GM19099 (cell line): ENCODE data around the gene RTEL1.

Experiments used
- POLR2A ChIP-seq: IDR thresholded peaks from 3 replicates; pipeline ENCODE4 v1.6.1; 2011; ENCODE audit warnings: low read depth; ENCODE audit not compliant: insufficient read length; ENCODE audit errors: extremely low read depth

The RTEL1 gene

DNA sequence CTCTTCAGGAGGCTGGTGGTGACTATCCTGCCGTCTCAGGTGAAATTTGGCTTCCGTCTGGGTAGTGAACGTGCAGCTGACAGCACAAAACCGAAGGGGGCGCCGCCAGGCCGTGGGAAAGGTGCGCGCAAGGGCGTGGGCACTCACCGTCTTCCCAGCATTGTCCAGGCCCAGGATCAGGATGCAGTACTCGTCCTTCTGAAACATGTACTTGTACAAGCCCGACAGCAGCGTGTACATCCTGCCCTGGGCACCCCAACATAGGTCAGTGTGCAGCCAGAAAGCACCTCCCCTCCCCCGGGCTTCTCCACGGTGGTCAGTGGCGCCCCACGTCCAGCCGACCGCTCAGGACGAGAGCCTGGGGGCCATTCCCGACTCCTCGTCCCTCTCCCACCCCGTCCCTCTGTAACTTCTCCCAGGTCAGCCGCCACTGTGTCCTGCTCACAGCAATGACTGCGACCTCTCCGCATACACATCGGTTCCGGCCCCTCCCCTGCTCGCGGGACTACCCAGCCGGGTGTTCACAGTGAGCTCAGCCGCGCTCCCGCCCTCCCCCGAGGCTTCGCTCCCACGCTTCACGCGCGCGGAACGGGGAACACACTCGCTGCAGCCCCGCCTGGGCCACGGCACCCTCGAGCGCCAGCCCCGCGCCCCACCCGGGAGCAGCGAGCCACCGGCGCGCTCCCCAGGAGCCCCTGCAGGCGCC lies 48.9 kb downstream of the RTEL1 start:
- TF ChIP-seq POLR2A, result no peak

DNA sequence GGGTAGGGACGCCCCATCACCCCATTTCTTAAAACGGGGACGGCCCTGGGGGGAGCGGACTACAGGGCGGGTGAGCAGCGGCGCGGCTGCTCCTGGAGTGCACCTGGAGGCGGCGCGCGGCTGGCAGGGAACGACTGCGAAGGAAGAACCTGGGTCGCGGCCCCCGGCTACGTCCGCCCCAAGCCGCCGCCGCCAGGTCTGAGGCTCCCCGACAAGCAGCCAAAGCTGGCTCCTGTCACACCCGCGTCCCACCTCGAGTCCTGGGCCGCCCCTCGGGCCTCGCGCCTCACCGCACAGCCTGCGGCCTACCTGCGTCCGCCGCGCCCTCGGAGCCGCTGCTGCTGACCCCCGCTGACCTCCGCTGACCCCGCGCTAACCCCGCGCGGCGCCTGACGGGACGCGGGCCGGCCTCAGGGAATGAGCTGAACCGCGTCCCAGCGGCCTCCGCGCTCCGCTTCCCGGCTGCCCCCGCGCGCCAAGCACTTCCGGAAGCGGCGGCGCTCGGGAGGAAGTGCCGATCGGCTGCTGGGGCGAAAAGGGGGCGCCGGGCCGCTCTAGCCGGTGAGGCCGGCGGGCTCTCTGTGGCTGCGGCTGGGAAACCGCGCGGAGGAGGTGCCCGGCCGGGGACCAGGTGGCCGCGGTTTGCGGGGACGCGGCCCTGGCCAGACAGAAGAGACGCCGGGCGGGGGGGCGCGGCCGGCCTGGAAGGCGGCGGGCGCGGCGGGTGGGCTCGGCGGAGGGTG lies 49.6 kb downstream of the RTEL1 start, which contains the start of the genes ARFRP1 and ZGPAT:
TSS of gene ARFRP1 (minus strand) at position 419 of the 743 bp plus-strand sequence. CDS start 885 bp downstream, outside the sequence.
TSS of gene ZGPAT (plus strand) at position 482 of the 743 bp plus-strand sequence. CDS start 542 bp downstream, outside the sequence.
- peak; percentile 70 for TF ChIP-seq POLR2A

DNA sequence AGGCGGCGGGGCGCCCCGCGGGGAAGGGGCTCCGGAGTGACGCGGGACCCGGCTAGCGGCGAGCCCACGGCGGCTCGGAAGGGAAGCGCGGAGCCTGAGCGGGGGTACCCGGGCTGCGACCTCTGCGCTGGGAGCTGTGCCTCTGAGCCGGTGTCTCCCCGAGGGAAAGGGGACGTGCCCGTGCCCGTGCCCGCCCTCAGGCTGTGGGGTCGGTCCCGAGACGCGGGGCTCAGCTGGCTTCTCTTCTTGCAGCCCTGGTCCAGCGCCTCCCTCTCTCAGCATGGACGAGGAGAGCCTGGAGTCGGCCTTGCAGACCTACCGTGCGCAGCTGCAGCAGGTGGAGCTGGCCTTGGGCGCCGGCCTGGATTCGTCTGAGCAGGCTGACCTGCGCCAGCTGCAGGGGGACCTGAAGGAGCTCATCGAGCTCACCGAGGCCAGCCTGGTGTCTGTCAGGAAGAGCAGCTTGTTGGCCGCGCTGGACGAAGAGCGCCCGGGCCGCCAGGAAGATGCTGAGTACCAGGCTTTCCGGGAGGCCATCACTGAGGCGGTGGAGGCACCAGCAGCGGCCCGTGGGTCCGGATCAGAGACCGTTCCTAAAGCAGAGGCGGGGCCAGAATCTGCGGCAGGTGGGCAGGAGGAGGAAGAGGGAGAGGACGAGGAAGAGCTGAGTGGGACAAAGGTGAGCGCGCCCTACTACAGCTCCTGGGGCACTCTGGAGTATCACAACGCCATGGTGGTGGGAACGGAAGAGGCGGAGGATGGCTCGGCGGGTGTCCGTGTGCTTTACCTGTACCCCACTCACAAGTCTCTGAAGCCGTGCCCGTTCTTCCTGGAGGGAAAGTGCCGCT lies 50.4 kb downstream of the RTEL1 start:
- TF ChIP-seq POLR2A, result no peak

DNA sequence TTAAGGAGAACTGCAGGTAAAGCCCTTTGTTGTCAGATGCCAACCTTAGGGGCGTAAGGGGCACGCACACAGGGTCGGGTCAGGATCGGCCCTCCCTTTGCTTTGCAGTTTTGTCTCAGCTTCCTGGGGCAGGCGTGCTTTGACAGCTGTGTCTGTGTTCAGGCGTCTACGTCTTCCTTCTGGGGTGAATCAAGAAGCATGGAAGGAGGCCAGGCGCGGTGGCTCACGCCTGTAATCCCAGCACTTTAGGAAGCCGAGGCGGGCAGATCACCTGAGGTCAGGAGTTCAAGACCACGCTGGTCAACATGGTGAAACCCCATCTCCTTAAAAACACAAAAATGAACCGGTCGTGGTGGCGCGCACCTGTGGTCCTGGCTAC lies 51.0 kb downstream of the RTEL1 start:
- no peak for TF ChIP-seq POLR2A

DNA sequence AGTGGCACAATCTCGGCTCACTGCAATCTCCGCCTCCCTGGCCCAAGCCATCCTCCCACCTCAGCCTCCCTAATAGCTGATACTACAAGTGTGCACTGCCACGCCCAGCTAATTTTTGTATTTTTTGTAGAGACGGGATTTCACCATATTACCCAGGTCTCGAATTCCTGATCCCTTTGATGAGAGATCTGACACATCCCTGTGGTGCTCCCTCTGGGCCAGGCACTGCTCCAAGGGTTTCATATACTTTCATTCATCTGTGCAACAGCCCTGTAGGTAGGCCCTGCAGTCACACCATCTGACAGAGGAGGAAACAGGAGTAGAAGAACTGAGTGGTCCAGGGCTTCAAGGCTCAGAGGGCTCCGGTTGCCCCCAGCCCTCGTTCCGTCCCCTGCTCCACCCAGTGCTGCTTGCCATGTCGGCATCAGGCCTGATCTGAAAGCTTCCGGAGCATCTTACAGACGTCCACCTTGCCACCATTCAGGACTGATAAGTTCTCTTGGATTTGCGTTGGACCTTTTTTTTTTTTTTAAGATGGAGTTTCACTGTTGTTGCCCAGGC lies 53.1 kb downstream of the RTEL1 start:
- no peak for TF ChIP-seq POLR2A

DNA sequence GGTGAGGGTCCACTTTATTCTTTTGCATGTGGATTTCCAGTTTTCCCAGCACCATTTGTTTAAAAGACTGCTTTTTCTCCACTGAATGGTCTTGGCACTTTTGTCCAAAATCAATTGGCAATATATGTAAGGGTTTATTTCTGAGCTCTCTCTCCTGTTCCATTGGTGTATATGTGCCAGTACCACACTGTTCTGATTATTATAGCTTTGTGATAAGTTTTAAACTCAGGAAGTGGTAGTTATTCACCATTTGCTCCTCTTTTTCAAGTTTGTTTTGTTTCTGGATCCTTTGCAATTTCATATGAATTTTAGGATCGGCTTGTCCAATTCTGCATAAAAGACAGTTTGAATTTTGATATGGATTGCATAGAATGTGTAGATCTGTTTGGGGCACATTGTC lies 54.1 kb downstream of the RTEL1 start:
- TF ChIP-seq POLR2A, result no peak

DNA sequence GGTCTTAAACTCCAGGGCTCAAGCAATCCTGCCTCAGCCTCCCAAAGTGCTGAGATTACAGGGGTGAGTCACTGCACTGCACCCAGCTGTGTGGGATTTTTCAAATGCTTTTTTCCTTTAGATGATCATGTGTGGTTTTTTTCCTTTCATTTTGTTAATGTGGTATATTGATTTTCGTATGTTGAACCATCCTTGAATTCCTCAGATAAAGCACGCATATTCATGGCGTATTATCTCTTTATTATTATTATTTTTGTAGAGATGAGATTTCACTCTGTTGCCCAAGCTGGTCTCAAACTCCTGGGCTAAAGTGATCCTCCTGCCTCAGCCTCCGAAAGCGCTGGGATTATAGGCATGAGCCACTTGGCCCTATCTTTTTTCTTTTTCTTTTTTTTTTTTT lies 56.7 kb downstream of the RTEL1 start:
- no peak for TF ChIP-seq POLR2A

DNA sequence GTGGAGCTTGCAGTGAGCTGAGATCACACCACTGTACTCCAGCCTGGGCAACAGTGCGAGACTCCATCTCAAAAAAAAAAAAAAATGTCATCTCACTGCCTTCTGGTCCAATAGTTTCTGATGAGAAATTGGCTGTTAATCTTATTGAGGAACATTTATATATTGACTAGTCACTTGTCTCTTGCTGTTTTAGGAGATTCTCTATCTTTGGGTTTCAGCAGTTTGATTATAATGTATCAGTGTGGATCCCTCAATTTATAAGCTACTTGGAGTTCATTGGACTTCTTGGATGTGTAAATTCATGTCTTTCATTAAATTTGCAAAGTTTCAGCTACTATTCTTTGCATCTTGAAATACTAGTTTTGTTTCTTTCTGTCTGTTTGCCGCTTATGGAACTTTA lies 60.9 kb downstream of the RTEL1 start:
- no peak for TF ChIP-seq POLR2A

DNA sequence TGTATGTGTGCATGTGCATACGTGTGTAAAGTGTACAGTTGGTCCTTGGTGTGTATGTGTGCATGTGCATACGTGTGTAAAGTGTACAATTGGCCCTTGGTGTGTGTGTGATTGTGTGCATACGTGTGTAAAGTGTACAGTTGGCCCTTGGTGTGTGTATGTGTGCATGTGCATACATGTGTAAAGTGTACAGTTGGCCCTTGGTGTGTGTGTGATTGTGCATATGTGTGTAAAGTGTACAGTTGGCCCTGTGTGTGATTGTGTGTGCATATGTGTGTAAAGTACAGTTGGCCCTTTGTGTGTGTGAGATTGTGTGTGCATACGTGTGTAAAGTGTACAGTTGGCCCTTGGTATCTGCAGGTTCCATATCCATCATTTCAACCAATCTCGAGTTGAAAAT lies 73.3 kb downstream of the RTEL1 start:
- TF ChIP-seq POLR2A, result no peak

DNA sequence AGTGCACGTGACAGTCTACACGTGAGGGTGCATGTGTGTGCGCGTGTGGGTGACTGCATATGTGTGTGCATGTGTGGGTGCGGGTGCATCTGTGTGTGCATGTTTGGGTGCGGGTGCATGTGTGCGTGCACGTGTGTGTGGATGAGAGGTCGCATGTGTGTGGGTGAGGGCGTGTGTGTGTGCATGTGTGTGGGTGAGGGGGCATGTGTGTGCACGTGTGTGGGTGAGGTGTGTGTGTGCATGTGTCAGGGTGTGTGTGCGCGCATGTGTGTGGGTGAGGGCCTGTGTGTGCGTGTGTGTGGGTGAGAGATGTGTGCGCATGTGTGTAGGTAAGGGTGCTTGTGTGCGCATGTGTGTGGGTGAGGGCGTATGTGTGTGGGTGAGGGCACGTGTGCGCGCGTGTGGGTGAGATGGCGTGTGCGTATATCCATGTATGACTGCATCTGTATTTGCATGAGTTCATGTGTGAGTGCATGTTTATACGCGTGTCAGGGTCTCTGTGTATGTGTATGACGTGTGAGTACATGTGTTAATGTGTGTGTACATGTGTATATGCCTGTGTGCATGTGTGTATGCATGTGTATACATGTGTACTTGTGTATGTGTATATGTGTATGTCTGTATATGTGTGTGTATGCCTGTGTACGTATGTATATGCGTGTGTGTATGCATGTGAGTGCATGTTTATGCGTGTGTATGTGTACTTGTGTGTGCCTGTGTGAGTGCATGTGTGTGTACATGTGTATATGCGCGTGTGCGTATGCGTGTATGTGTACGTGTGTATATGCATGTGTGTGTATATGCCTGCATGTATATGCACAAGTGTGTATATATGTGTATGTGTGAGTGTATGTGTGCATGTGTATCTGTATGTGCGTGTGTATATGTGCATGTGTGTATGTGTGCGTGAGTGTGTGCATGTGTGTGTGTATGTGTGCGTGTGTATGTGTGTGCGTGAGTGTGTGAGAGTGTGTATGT lies 74.3 kb downstream of the RTEL1 start:
- TF ChIP-seq POLR2A, result peak; percentile 10

DNA sequence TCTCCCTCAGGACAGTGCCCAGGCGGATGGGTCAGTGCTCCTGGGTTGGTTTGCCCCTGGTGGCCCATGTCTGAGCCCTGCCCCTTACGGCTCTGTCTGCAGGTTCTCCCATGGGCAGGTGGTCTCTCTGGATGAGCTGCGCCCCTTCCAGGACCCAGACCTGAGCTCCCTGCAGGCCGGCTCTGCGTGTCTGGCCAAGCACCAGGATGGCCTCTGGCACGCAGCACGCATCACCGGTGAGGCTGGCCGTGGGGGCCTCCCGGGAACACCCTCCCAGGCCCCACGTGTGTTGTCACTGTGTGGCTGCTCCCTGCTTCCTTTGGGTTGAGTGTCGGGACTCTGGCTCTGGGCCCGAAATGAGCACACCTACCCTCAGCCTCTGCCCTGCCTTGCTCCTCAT lies 75.0 kb downstream of the RTEL1 start:
- TF ChIP-seq POLR2A, result no peak

DNA sequence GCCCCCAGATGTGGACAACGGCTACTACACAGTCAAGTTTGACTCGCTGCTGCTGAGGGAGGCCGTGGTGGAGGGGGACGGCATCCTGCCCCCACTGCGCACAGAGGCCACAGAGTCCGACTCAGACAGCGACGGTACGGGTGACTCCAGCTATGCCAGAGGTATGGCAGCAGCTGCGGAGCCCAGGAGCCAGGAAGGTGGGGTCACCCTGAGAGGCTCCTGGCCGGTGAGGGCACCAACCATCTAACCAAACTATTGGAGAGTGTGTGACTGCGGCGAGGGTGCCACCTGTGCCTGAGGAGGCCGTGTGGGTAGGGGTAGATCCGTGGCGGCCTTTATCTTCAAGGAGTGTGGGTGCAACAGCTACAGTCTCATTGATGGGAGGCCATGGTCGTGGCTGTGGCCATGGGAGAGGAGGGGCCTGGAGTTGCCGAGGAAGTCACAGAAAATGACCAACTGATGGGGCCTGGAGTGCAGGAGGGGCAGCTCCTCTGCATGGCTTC lies 75.5 kb downstream of the RTEL1 start:
- TF ChIP-seq POLR2A, result no peak

DNA sequence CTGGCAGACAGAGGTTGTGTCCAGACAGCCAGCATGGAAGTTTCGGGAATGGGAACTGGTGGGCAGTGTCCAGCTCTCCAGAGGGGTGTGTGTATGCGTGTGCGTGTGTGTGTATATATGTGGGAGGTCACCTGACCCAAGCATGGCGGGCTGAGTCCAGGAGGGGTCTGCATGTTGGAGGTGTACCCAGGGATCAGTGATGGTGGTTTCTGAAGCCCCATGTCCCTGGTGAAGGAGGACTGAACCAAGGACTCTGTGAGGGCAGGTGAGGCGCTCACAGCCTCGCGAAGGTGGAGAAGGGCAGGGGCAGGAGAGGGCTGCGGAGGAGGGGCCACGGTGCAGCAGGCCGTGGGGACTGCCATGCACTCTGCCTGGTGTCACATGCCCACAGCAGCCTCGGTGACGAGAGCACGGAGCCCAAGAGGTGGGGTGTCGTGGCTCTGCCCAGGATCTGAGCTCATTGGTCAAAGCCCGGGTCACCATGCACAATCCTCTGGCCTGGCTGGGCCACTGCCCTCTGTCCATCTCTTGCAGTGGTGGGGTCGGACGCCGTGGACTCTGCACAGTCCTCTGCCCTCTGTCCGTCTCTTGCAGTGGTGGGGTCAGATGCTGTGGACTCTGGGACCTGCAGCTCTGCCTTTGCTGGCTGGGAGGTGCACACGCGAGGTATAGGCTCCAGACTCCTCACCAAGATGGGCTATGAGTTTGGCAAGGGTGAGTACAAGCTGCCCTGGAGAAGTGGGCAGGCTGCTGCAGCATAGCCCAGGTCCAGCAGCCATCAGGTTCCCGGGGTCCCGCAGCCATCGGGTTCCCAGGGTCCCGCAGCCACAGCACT lies 76.2 kb downstream of the RTEL1 start:
- TF ChIP-seq POLR2A, result no peak
